GM23248 (cell line): Measurements from ENCODE around the gene CDH3. TPM values are rescaled to one million over a fixed set of nuclear protein-coding genes. Genes with fewer than 3 reads are reported as not detected.

Source experiments
- DNase-seq: peaks from one replicate; pipeline ENCODE4 v3.0.0-alpha.2; 2015
- H2AFZ ChIP-seq: fragments of 200-600 bp; sonication (generic); 2 replicates; pipeline ENCODE4 v1.6.1; 2016; ENCODE audit warnings: antibody characterized with exemption
- H3F3A ChIP-seq: fragments of 200-600 bp; sonication (generic); 2 replicates; pipeline ENCODE4 v1.6.1; 2016; ENCODE audit warnings: mild to moderate bottlenecking, antibody characterized with exemption, mixed run types; ENCODE audit not compliant: insufficient read depth
- H3K27ac ChIP-seq: fragments of 200-600 bp; sonication (generic); 2 replicates; pipeline ENCODE4 v1.5.1; 2016; ENCODE audit warnings: mild to moderate bottlenecking
- H3K27me3 ChIP-seq: fragments of 200-600 bp; sonication (generic); replicated peaks from 2 replicates; pipeline ENCODE4 v1.6.1; 2016; ENCODE audit warnings: mild to moderate bottlenecking; ENCODE audit not compliant: insufficient read depth
- H3K36me3 ChIP-seq: fragments of 200-600 bp; sonication (generic); 2 replicates; pipeline ENCODE4 v1.6.1; 2016; ENCODE audit warnings: low read depth, mild to moderate bottlenecking
- H3K4me1 ChIP-seq: fragments of 200-600 bp; sonication (generic); 2 replicates; pipeline ENCODE4 v1.6.1; 2016; ENCODE audit warnings: mild to moderate bottlenecking; ENCODE audit not compliant: insufficient read depth
- H3K4me2 ChIP-seq: fragments of 200-600 bp; sonication (generic); one replicate; pipeline ENCODE4 v1.6.1; 2016; ENCODE audit warnings: mild to moderate bottlenecking; ENCODE audit not compliant: unreplicated experiment
- H3K4me3 ChIP-seq: fragments of 200-600 bp; sonication (generic); 2 replicates; pipeline ENCODE4 v1.5.1; 2016; ENCODE audit warnings: mild to moderate bottlenecking
- H3K79me2 ChIP-seq: fragments of 200-600 bp; sonication (generic); 2 replicates; pipeline ENCODE4 v1.6.1; 2016; ENCODE audit warnings: mild to moderate bottlenecking; ENCODE audit not compliant: insufficient read depth
- H3K9ac ChIP-seq: fragments of 200-600 bp; sonication (generic); 2 replicates; pipeline ENCODE4 v1.6.1; 2016; ENCODE audit warnings: mild to moderate bottlenecking
- H3K9me2 ChIP-seq: fragments of 200-600 bp; sonication (generic); 2 replicates; pipeline ENCODE4 v1.6.1; 2016; ENCODE audit warnings: mixed run types, mild to moderate bottlenecking, moderate library complexity; ENCODE audit not compliant: insufficient read depth
- H3K9me3 ChIP-seq: fragments of 200-600 bp; sonication (generic); one replicate; pipeline ENCODE4 v1.6.1; 2017; ENCODE audit warnings: low read depth
- H4K20me1 ChIP-seq: fragments of 200-600 bp; sonication (generic); 2 replicates; pipeline ENCODE4 v1.6.0; 2016; ENCODE audit not compliant: insufficient read depth
- EZH2 ChIP-seq: fragments of 200-600 bp; sonication (generic); IDR thresholded peaks from 2 replicates; pipeline ENCODE4 v1.6.1; 2018; ENCODE audit warnings: antibody characterized with exemption, mild to moderate bottlenecking; ENCODE audit not compliant: insufficient read depth, poor library complexity, severe bottlenecking
- EZH2phosphoT487 ChIP-seq: fragments of 200-600 bp; sonication (generic); IDR thresholded peaks from 2 replicates; pipeline ENCODE4 v1.6.1; 2018; ENCODE audit warnings: antibody characterized with exemption, moderate library complexity, mild to moderate bottlenecking, low read depth; ENCODE audit not compliant: insufficient read depth
- WGBS, 2 experiments: methylation state at CpG; one replicate each; pipeline ENCODE4 v1.1.6; 2015 to 2017; ENCODE audit warnings: low lambda C conversion rate in 2 of 2, low coverage in 1 of 2; ENCODE audit errors: missing lambda C conversion rate in 2 of 2; 5-methylcytosine and 5-hydroxymethylcytosine counted together
- in situ Hi-C: fragments of 300-500 bp; cut with MboI; formaldehyde crosslinking; loops from 2 replicates; pipeline ENCODE4 v1.15.0; 2020
- polyA plus RNA-seq: library from polyadenylated mRNA; unstranded; fragments of >200 nt; fragmentation: Nextera tagmentation; extraction: Ambion mirVana; gene quantifications from 2 replicates; pipeline ENCODE4 v1.2.1, GENCODE V29; 2016
- total RNA-seq: library from RNA; depleted of rRNA; stranded (reverse); fragments of >200 nt; shearing (Covaris generic); gene quantifications from 2 replicates; pipeline ENCODE4 v1.2.3, GENCODE V29; 2014

CDH3 gene
- total and polyA plus RNA-seq, 2 experiments from 2014 or later, result not detected

GRCh38 chr16:68676113-68676860, 31.2 kb downstream of the CDH3 start:
- Histone ChIP-seq H3K27ac (no peak overlapping the region), H3K27me3 (no peaks in the 10 kb centered on the region; the same call in none of the 2 replicates), H3K9me3 (no peaks in the 10 kb centered on the region), H4K20me1 (no peaks in the 10 kb centered on the region), H3F3A (no peaks in the 10 kb centered on the region), H3K4me2 (no peak overlapping the region), H3K79me2 (no peaks in the 10 kb centered on the region), H2AFZ (no peak overlapping the region), H3K36me3 (no peaks in the 10 kb centered on the region), H3K9ac (no peak overlapping the region), H3K4me3 (no peak overlapping the region), H3K4me1 (no peaks in the 10 kb centered on the region), H3K9me2 (no peaks in the 10 kb centered on the region)
- no peak for TF ChIP-seq EZH2
- TF ChIP-seq EZH2phosphoT487, result no peak
- DNase-seq, result peak; percentile 61
- 38 to 39% methylated on average over 5 of the region's 5 CpGs for WGBS, 2 experiments
- in situ Hi-C loops, result no loop called here

- Histone ChIP-seq H3K27me3 (no peaks in the 10 kb centered on the region; the same call in 1 of the 2 replicates), H3K9ac (no peak overlapping the region), H3K36me3 (no peaks in the 10 kb centered on the region), H3K27ac (no peak overlapping the region), H4K20me1 (no peaks in the 10 kb centered on the region), H3K4me3 (no peak overlapping the region), H3K9me2 (no peaks in the 10 kb centered on the region), H3K79me2 (no peaks in the 10 kb centered on the region), H3K9me3 (no peaks in the 10 kb centered on the region), H2AFZ (no peak overlapping the region), H3K4me1 (no peaks in the 10 kb centered on the region), H3F3A (no peaks in the 10 kb centered on the region), H3K4me2 (no peak overlapping the region)
- DNase-seq, result no peak
- in situ Hi-C loops, result no loop called here
- 73 to 80% methylated on average over 2 of the region's 2 CpGs for WGBS, 2 experiments
- TF ChIP-seq EZH2, result no peak
- no peak for TF ChIP-seq EZH2phosphoT487
These were observed 35.9 kb downstream of the CDH3 start for GRCh38 chr16:68681038-68681437.

GRCh38 chr16:68685685-68686478, 40.8 kb downstream of the CDH3 start:
- WGBS, 2 experiments, result 70 to 72% methylated on average over 22 of the region's 22 CpGs
- in situ Hi-C loops, result no loop called here
- DNase-seq, result no peak

GRCh38 chr16:68686905-68687304, 41.8 kb downstream of the CDH3 start:
- Histone ChIP-seq H3F3A (no peaks in the 10 kb centered on the region), H3K79me2 (no peaks in the 10 kb centered on the region), H3K4me1 (no peaks in the 10 kb centered on the region), H3K4me3 (no peak overlapping the region), H4K20me1 (no peaks in the 10 kb centered on the region), H3K4me2 (no peak overlapping the region), H3K36me3 (no peaks in the 10 kb centered on the region), H3K9ac (no peak overlapping the region), H3K27me3 (no peaks in the 10 kb centered on the region), H3K9me3 (no peaks in the 10 kb centered on the region), H3K27ac (no peak overlapping the region), H2AFZ (no peak overlapping the region), H3K9me2 (no peaks in the 10 kb centered on the region)
- in situ Hi-C loops, result no loop called here
- WGBS, 2 experiments, result 71 to 73% methylated on average over 5 of the region's 5 CpGs
- TF ChIP-seq EZH2phosphoT487 (no peak), EZH2 (no peak)
- DNase-seq, result no peak

More at GRCh38 chr16:68685685-68686478, 40.8 kb downstream of the CDH3 start:
- Histone ChIP-seq H2AFZ (no peak overlapping the region), H3K4me1 (no peaks in the 10 kb centered on the region), H3K27ac (no peak overlapping the region), H3F3A (no peaks in the 10 kb centered on the region), H3K27me3 (no peaks in the 10 kb centered on the region), H3K79me2 (no peaks in the 10 kb centered on the region), H3K9me2 (no peaks in the 10 kb centered on the region), H4K20me1 (no peaks in the 10 kb centered on the region), H3K36me3 (no peaks in the 10 kb centered on the region), H3K9ac (no peak overlapping the region), H3K9me3 (no peaks in the 10 kb centered on the region), H3K4me3 (no peak overlapping the region), H3K4me2 (no peak overlapping the region)
- TF ChIP-seq EZH2phosphoT487 (no peak), EZH2 (no peak)
